Stimulated activated CD8-positive, alpha-beta memory T cell treated with anti-CD3 and anti-CD28 coated beads, Interleukin-7, amount 100 ng/mL, for 4 hours (primary cell): Measurements from ENCODE around the gene APOB.

Experiments
- DNase-seq, 2 donors: peaks; one replicate each; pipeline ENCODE4 v3.0.0-alpha.2; 2020; ENCODE audit warnings: low read depth in 2 of 2

APOB gene, protein sequence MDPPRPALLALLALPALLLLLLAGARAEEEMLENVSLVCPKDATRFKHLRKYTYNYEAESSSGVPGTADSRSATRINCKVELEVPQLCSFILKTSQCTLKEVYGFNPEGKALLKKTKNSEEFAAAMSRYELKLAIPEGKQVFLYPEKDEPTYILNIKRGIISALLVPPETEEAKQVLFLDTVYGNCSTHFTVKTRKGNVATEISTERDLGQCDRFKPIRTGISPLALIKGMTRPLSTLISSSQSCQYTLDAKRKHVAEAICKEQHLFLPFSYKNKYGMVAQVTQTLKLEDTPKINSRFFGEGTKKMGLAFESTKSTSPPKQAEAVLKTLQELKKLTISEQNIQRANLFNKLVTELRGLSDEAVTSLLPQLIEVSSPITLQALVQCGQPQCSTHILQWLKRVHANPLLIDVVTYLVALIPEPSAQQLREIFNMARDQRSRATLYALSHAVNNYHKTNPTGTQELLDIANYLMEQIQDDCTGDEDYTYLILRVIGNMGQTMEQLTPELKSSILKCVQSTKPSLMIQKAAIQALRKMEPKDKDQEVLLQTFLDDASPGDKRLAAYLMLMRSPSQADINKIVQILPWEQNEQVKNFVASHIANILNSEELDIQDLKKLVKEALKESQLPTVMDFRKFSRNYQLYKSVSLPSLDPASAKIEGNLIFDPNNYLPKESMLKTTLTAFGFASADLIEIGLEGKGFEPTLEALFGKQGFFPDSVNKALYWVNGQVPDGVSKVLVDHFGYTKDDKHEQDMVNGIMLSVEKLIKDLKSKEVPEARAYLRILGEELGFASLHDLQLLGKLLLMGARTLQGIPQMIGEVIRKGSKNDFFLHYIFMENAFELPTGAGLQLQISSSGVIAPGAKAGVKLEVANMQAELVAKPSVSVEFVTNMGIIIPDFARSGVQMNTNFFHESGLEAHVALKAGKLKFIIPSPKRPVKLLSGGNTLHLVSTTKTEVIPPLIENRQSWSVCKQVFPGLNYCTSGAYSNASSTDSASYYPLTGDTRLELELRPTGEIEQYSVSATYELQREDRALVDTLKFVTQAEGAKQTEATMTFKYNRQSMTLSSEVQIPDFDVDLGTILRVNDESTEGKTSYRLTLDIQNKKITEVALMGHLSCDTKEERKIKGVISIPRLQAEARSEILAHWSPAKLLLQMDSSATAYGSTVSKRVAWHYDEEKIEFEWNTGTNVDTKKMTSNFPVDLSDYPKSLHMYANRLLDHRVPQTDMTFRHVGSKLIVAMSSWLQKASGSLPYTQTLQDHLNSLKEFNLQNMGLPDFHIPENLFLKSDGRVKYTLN (N-terminal part only)

DNA sequence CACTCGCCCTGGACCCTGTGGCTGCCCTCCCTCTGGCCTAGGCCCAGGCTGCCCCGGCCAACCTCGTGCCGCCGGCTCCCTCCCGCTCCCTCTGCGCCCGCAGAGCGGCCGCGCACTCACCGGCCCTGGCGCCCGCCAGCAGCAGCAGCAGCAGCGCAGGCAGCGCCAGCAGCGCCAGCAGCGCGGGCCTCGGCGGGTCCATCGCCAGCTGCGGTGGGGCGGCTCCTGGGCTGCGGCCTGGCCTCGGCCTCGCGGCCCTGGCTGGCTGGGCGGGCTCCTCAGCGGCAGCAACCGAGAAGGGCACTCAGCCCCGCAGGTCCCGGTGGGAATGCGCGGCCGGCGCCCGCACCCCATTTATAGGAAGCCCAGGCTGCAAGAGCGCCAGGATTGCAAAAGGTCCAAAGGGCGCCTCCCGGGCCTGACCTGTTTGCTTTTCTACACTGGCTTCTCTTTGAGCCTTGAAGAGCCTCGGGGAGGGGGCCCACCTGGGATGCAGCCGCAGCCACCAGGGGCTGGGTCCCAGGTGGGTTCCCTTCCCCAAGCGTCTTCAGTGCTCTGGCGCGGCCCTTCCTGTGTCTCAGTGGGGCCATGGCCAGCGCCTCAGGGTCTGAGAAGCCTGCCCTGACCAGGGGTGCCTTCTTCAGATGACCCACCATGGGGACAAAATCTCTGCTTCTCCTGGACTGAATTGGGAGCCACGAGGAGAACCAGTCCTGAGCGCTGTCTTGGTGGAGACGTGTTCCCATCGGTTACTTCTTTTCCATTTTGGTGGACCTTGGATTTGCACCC lies at the start of gene APOB:
APOB (minus strand) TSS at position 330 of the 789 bp plus-strand sequence; CDS start at position 202, 128 bp downstream.
- no peak for DNase-seq

DNA sequence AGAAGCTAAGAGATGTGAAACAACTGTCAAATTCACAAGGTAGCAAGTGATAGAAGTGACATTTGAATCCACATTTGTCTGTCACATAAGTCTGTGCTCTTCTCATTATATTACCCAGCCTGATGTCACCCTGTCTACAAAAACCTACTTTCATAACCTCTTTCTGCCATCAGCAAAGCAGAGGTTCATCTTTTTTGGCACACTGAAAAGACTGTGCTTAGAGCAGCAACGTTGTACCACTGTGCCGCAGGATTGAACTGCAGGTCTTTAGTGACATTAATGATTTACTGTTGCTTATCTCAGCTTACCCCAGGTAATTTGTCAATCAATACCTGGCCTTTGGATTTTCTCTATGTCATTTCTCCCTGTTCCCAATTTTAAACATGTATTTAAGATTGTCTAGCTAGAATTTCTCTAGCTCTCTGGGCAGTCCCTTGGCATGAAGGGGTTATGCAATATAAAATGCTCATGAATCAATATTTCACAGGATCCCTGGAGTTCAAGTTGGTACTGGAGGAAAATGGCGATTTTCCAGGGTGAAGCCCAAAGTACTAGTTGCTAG lies 48.5 kb upstream of the APOB start:
- DNase-seq: no peak

DNA sequence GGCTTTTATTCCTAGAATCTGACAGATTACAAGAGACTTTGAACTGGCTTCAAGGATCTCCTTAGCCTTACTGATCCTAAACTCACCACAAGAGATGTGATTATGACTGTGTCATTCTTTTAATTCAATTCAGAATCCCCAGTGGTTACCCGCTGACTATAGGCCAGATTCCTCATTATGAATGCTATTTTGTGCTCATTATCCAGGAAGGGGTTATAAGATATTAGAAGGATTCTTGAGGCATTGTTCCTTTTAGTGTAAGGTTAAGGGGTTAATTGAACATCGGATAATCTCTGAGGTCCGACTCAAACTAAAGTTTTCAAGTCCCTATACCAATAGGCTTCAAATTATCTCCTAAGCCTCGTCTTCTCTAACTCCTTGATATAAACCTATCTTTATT lies 40.5 kb upstream of the APOB start:
- no peak for DNase-seq

DNA sequence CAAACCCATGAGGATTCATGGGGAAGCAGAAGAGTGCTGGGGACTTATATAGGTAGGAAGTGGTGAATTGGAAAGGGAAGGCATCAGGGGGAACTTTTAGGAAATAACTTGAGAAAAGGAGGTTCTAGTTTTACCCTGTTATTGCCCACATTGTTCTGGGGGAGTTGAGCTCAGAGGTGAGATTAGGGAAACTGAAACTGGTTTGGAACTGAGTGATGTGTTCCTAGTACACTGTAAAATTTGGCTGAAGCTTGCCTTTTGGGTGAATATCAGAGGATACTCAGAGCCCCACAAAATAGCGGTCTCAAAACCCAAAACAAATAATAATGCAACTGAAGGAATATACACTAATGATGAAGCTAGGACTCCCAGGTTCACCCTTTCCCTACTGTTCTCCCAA lies 39.6 kb upstream of the APOB start:
- DNase-seq: no peak

DNA sequence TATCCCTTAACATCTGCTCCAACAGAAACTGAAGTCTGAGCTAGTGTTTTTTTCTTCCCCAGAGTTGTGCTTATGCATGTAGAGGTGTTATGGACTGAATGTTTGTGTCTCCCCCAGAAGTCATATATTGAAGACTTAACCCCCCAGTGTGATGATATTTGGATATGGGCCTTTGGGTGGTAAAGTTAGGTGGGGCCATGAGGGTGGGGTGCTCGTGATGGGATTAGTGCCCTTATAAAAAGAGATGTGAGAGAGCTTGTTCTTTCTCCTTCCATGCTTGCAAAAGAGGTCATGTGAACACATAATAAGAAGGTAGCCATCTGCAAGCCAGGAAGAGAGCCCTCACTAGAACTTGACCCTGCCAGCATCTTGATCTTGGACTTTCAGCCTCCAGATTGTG lies 34.4 kb upstream of the APOB start:
- DNase-seq: no peak

DNA sequence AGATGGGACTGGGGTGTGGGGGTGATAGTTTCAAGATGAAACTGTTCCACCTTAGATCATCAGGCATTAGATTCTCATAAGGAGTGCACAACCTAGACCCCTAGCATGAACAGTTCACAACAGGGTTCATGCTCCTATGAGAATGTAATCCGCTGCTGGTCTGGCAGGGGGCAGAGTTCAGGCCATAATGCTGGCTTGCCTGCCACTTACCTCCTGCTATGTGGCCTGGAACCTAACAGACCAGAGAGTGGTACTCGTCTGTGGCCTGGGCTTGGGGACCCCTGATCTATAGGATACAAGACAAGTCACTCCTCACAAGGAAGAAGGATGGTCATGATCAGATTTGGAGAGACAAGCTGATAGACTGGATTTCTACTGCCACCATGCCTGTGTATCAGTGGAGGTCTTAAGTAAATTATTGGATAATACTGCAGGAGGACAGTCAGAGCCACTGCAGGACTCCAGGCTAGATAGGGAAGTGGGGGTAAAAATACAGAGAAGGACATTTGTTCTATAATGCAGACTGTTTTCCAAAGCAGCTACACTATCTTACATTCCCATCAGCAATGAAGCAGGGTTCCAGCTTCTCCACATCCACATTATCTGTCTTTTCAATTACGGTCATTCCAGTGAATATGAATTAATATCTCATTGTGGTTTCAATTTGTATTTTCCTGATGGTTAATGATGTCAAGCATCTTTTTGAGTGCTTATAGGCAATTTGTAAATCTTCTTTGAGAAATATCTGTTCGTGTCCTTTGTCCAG lies 28.8 kb upstream of the APOB start:
- no peak for DNase-seq

DNA sequence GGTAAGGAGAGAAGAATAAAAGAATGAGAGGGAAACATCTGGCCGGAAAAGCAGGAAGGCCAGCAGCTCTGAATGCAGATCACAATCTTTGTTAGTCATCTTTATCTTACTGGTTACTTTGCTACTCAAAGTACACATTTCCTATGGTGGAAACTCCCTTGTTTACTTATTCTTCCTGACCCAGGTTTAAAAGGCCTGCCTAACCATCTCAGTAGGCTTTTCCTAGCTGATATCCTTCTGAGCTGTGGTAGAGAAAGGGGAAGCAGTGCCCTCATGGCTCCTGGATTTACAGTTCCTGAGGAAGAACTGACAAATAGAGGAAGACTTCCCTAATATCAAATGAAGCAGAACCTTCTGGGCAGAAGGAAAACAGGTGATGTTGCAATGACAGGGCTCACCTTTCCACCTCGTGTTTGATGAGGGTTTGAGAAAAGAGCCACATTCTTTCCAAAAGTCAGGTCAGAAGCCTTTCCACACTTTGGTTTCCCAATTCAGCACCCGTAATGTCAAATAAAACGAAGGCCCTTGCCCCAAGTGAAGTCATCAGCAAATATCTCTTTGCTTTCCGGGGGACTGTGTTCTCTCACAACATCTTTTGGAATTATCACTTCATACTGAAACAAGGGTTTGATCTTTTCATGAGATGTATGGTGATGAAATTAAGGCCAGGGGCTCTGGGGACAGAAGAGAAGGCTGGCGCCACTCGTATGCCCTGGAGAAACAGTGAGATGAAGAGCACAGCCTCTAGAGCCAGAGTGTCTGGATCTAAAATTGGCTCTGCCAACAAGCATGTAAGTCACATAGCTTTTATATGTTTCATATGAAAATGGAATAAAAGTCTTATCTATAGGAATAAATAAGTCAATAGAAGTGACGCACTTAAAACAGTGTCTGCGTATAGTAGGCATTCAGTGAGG lies 26.7 kb upstream of the APOB start:
- DNase-seq: no peak

DNA sequence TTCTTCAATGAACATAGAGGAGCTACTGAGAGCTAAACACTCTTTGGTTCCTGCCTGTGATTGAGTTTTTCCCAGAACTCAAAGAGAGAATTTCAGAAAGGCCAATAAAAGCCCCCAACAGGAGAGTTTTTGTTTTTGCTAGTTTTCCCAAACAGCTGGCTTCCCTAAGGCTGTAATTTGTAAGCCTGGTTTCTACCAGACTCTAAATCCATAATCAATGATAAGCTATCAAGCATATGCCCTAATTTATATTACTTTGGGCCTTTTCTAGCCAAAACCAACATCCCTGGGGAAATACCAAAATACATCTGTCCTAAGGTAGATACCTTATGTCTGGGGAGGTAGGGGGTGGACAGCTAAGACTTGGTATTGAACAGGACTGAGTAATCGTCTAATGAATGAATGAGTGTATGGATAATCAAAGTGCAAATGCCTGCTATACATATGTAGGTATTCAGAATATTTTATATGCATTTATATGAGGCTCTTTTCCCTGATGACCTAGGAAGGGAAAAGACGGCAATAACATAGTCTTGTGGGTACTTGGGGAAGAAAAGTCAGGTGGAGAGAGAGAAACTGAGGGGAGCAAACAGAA lies 26.0 kb upstream of the APOB start:
- DNase-seq: no peak

DNA sequence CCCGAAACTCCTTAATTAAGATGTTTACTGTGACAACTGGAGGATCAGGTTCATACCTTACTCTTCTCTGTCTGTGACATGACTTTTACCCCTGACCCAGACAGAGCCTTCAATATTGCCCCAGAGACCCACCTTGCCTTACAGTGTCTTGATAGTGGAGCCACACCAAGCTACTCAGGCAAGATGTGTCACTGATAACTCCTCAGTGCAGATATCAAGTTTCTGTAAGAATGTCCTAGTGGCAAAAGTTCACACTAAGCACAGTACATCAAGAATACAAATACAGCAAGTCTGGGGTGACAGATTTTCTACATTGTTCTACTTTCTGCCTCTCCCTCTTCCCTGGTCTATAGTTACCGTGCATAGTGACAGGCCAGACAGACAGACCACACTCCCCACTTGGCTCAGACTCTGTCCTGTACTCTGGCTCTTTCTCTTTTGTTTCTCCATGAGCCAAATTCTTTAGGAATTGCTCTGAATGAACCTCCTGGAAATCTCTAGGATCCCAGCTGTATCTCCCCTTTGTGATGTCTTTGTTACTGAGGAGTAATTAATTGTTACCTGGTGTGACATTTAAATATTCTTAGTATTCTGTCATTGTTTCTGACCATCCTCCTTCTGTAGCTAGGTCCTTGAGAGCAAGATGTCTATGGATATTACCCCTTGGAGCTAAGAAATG lies 24.1 kb upstream of the APOB start:
- DNase-seq: no peak

DNA sequence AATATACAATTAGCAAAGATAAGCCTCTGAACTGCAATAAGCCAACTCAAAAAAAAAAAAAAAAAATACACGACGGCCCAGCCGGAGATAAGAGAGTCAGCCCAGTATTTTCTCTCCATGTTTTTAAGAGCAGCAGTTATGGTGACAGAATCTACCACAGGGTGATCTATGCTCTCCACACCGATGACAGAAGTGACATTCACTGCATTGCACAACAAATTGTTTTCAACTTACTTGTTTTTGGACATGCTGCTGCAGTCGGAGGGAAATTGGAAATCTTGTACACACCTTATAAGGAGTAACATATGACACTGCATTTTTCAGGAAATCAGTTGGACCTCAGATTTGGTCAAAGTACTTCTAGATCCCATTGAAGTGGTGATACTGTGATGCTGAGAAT lies 23.3 kb upstream of the APOB start:
- DNase-seq: no peak

DNA sequence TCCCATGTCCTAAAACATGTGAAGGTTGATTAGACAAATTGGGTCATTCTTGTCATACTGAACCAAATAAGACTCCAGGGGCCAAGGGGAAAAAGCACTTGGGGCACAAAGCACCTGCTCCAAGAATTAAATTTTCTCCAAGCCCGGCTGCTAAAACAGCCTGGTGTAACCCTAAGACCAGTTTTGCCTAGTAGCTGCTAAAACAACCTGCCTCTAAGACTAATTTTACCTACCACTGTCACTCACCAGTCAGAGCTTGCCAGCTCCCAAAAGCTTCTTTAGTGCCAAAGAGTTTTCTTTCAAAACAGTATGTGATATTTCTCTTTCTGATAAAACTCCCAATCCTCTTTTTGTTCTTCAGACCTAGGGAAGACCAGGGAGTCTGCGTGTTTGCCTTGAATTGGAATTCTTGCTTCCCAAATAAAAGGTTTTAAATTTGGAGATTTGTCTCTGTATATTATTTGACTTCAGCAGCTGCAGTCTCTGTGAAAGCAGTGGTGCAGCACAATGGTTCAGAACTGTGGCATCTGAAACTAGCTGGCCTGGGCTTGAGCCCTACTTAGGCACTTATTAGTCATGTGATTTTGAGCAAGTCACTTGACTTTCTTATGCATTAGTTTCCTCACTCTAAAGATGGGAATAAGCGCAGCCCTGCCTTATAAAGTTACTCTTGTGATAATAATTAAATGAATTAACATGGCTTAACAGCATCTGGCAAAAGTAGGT lies 16.2 kb upstream of the APOB start:
- no peak for DNase-seq

DNA sequence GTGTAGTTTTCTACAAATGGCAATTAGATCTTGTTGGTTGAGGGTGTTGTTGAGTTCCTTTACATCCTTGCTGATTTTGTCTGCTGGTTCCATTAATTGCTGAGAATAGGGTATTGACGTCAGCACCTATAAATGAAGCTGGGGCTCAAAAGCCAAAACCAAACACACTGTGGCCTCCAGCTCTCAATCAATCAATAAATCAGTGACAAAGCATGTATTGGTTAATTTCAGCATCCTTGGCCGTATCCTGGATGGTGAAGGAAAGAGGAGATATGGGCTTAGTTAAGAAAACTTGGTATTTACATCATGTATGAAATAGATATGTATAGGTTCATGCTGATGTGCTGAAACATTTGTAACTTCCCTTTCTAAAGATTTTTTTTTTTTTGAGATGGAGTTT lies 13.2 kb upstream of the APOB start:
- DNase-seq: no peak

DNA sequence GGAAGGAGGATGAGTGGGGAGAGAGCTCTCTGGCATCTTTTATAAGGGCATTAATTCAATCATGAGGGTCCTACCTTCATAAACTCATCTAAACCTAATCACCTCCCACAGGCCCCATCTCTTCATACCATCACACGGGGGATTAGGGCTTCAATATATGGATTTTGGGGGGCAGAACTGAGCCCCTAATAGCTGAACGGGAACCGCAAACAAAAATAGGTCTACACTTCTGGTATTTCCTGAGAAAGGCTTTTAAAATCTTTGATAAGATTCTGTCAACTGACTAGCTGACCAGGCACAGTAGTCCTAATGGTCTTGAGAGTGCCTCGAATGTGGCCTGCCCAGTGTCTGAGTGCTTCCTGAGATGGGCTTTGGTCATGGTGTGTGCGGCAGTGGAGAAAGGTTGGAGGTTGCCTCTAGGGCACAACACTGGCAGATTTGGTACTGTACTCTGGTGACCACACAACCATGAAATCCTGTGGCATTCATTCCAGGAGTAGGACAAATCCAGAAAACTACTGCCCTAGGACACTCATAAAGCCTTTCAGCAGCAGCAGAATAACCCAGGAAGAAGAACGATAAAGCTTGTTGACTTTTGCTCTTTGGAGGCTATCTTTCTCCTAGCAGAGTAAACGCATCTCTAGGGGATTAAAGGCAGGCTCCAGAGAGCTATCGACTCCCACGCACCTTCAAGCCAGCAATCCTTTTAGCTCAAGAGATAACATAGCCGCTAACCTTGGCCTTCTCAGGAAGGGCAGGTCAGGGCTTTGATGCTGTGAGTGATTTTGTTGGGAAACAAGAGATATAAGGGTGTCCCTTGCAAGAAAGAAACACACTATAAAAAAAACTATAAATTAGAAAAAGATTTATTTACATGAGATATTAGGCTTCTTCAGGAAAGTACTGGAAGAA lies 12.3 kb upstream of the APOB start:
- DNase-seq: no peak

DNA sequence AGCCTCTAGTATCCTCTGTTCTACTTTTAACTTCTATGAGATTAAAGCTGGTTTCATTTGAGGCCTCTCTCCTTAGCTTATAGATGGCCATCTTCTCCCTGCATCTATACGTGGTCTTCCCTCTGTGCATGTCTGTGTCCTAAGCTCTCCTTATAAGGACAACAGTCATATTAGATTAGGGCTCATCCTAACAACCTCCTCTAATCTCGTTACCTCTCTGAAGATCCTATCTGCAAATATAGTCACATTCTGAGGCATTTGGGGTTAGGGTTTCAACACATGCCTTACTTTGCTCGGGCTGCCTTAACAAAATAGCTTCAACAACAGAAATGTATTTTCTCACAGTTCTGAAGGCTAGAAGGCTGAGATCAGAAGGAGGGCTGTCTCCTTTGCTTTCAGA lies 11.6 kb upstream of the APOB start:
- DNase-seq: no peak

DNA sequence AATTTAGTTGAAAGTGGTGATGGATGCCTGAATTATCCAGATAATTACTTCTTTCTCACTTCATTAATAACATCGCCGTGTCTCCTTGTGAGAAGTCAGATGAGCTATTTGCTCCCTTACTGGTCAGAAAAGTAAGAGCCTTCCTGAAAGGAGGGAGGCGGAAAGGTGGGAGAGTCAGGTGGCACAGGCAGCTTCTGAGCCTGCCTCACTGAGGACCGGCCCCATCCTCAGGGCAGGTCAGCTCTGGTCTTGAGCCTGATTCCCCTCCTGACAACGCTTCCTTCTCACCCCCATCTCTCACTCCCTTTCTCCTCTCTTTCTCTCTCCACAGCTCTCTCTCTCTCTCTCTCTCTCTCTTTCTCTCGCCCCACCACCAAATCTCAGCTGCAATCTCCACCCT lies 10.1 kb upstream of the APOB start:
- DNase-seq: no peak

DNA sequence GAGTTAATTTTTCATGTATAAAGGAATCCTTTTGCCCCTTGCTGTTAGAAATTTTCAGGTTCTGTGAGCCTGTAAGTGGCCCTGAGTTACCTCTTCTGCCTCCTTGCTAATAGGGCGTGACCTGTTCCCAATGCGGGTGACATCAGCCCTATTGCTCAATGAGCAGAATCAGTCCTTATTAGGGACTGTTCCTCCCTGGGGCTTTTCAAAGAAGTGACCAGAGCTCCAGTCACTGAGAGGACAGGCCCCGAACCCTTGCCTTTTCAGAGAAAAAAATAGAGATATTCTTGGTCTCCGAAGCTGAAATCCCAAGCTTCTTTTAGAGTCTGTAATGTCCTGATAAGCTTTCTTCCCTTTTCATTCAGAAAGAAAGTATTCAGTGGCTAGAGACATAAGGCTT lies 8.2 kb upstream of the APOB start:
- no peak for DNase-seq
